GM12878 (cell line): ENCODE results near the gene LMTK2. TPM values are rescaled to one million over a fixed set of nuclear protein-coding genes. Genes with fewer than 3 reads are reported as not detected.

Experiments used
- ATAC-seq: fragments of 200-7000 bp; cut with Tn5 transposase; 3 replicates; pipeline ENCODE4 v1.9.1; 2020; ENCODE audit warnings: mild to moderate bottlenecking, moderate library complexity
- BruUV-seq: library from RNA; stranded (reverse); fragments of 400-500 nt; replicated peaks from 2 replicates; lab custom pipeline; 2021; lab: Mats Ljungman, UMichigan
- CTCF ChIA-PET: fragments of 300-600 bp; sonication (Branson Sonifier 250); formaldehyde crosslinking; extraction: SDS; loops from one replicate; lab custom pipeline; 2021; ENCODE audit warnings: inconsistent platforms; lab: Yijun Ruan, JAX
- POLR2A ChIA-PET: fragments of 350-600 bp; formaldehyde crosslinking; extraction: SDS; loops from one replicate; lab custom pipeline; 2021; ENCODE audit warnings: inconsistent platforms; lab: Charles Lee
- RAD21 ChIA-PET: fragments of 300-600 bp; sonication (Branson Sonifier 250); formaldehyde crosslinking; loops from one replicate; lab custom pipeline; 2023; ENCODE audit warnings: antibody characterized with exemption; ENCODE audit not compliant: unreplicated experiment; lab: Charles Lee
- SMC1A ChIA-PET: fragments of 300-600 bp; sonication (Branson Sonifier 250); formaldehyde crosslinking; loops from one replicate; lab custom pipeline; 2023; ENCODE audit not compliant: unreplicated experiment, uncharacterized antibody; lab: Charles Lee
- DNase-seq: peaks from one replicate; pipeline ENCODE4 v3.0.0-alpha.2; 2011; ENCODE audit warnings: low read depth, low spot score
- FAIRE-seq: peaks from 3 replicates; lab custom pipeline; 2011; peaks lifted over from hg19 to GRCh38; lab: Jason Lieb, UNC
- H2AFZ ChIP-seq: 2 replicates; pipeline ENCODE4 v1.6.0; 2011; ENCODE audit warnings: low read depth, low read length, control low read depth; ENCODE audit not compliant: control insufficient read depth
- H3K27ac ChIP-seq: 2 replicates; pipeline ENCODE4 v1.5.1; 2011; ENCODE audit warnings: control low read depth; ENCODE audit not compliant: control insufficient read depth, insufficient read depth
- H3K27me3 ChIP-seq, 2 experiments: replicated peaks in 1 of 2; 2 replicates each; pipeline versions ENCODE4 v1.6.0 to v1.6.1; 2011; ENCODE audit warnings: low read length in 1 of 2; ENCODE audit not compliant: control insufficient read depth in 2 of 2, insufficient read depth in 2 of 2
- H3K36me3 ChIP-seq, 2 experiments: 2 replicates each; pipeline ENCODE4 v1.5.1; 2011; ENCODE audit warnings: low read length in 1 of 2; ENCODE audit not compliant: control insufficient read depth in 2 of 2, insufficient read depth in 2 of 2
- H3K4me1 ChIP-seq: 2 replicates; pipeline ENCODE4 v1.6.1; 2011; ENCODE audit warnings: mild to moderate bottlenecking, low read length, moderate library complexity, mixed read lengths; ENCODE audit not compliant: control insufficient read depth, insufficient read depth
- H3K4me2 ChIP-seq: 2 replicates; pipeline ENCODE4 v1.6.0; 2011; ENCODE audit warnings: control low read depth; ENCODE audit not compliant: control insufficient read depth, insufficient read depth
- H3K4me3 ChIP-seq: fragments of 200-600 bp; sonication (generic); 2 replicates; pipeline ENCODE4 v1.5.1; 2016
- H3K79me2 ChIP-seq: 2 replicates; pipeline ENCODE4 v1.6.0; 2011; ENCODE audit warnings: low read length; ENCODE audit not compliant: control insufficient read depth, insufficient read depth
- H3K9ac ChIP-seq: 2 replicates; pipeline ENCODE4 v1.8.0; 2011; ENCODE audit warnings: low read length, control low read depth, mixed read lengths; ENCODE audit not compliant: control insufficient read depth, insufficient read depth
- H3K9me3 ChIP-seq: replicated peaks from 3 replicates; pipeline ENCODE4 v1.5.1; 2011; ENCODE audit warnings: mild to moderate bottlenecking, low read length; ENCODE audit not compliant: control insufficient read depth, insufficient read depth
- H4K20me1 ChIP-seq: 2 replicates; pipeline ENCODE4 v1.6.0; 2011; ENCODE audit not compliant: control insufficient read depth, insufficient read depth
- IKZF2 ChIP-seq, 2 experiments: fragments of 450-650 bp; IDR thresholded peaks; 2 replicates each; pipeline ENCODE4 v1.6.1; 2017; ENCODE audit warnings: mild to moderate bottlenecking in 2 of 2, moderate library complexity in 2 of 2
- JUNB ChIP-seq: IDR thresholded peaks from 2 replicates; pipeline ENCODE4 v1.6.1; 2016; ENCODE audit warnings: antibody characterized with exemption, mild to moderate bottlenecking
- NBN ChIP-seq: fragments of 450-650 bp; IDR thresholded peaks from 2 replicates; pipeline ENCODE4 v1.6.1; 2016
- POLR2AphosphoS2 ChIP-seq: IDR thresholded peaks from 2 replicates; pipeline ENCODE4 v1.6.1; 2011; ENCODE audit warnings: low read depth, mild to moderate bottlenecking, low read length, improper control_type of control experiment, moderate library complexity
- SMAD5 ChIP-seq: IDR thresholded peaks from 2 replicates; pipeline ENCODE4 v1.6.1; 2016; ENCODE audit warnings: antibody characterized with exemption, low read depth
- TCF3 ChIP-seq: IDR thresholded peaks from 2 replicates; pipeline ENCODE4 v1.6.1; 2012; ENCODE audit warnings: low read depth, mild to moderate bottlenecking, low read length, borderline replicate concordance; ENCODE audit not compliant: insufficient read depth
- ZNF384 ChIP-seq: IDR thresholded peaks from 2 replicates; pipeline ENCODE4 v1.6.1; 2012; ENCODE audit warnings: low read depth, mild to moderate bottlenecking, low read length, improper control_type of control experiment, borderline replicate concordance
- ZNF592 ChIP-seq: fragments of 450-650 bp; IDR thresholded peaks from 2 replicates; pipeline ENCODE4 v1.6.1; 2017; ENCODE audit warnings: mild to moderate bottlenecking, moderate library complexity
- WGBS: methylation state at CpG from one replicate; pipeline ENCODE4 v1.1.6; 2016; ENCODE audit warnings: low lambda C conversion rate; ENCODE audit not compliant: insufficient replicate concordance, insufficient coverage; ENCODE audit errors: missing lambda C conversion rate; 5-methylcytosine and 5-hydroxymethylcytosine counted together
- in situ Hi-C: fragments of 300-500 bp; cut with MboI; formaldehyde crosslinking; loops from 9 replicates; pipeline ENCODE4 v1.14.3; 2018; ENCODE audit warnings: mixed read lengths
- intact Hi-C: fragments of 100-400 bp; cut with micrococcal nuclease; formaldehyde crosslinking; loops from one replicate; pipeline ENCODE4 v1.14.2; 2022; ENCODE audit not compliant: unreplicated experiment
- polyA plus RNA-seq, 11 experiments: library from polyadenylated mRNA; depleted of rRNA in 4 of 11; unstranded in 6 of 11; stranded (reverse) in 5 of 11; fragments of >200 nt; fragmentation: Nextera tagmentation in 4 of 11; fragmentation: Illumina TruSeq in 1 of 11; extraction: Ambion mirVana in 4 of 11; extraction: Trizol in 1 of 11; gene quantifications; 1 replicate in 1 of 11; 2 replicates in 10 of 11; pipeline versions ENCODE4 v1.2.1 to v1.2.3, GENCODE V29; 2011 to 2016; ENCODE audit warnings: inconsistent platforms in 2 of 11, missing spikeins in 2 of 11, low read depth in 1 of 11
- total RNA-seq, 4 experiments: library from RNA; depleted of rRNA in 3 of 4; stranded (reverse); fragments of >200 nt in 3 of 4; fragmentation: Illumina TruSeq in 1 of 4; extraction: Trizol in 1 of 4; gene quantifications; 2 replicates each; pipeline versions ENCODE4 v1.2.1 to v1.2.3, GENCODE V29; 2013 to 2021
- TF ChIP-seq, protein P1 (sequence below): IDR thresholded peaks from 2 replicates; pipeline ENCODE4 v1.6.1; 2012; ENCODE audit warnings: mild to moderate bottlenecking, low read depth, low read length

Gene LMTK2
- total and polyA plus RNA-seq, 10 of the 15 experiments (the other 5 are each of a cell fraction or from before 2014, with no cell fraction given): 0.68 to 8.7 (median 4.6) TPM

DNA sequence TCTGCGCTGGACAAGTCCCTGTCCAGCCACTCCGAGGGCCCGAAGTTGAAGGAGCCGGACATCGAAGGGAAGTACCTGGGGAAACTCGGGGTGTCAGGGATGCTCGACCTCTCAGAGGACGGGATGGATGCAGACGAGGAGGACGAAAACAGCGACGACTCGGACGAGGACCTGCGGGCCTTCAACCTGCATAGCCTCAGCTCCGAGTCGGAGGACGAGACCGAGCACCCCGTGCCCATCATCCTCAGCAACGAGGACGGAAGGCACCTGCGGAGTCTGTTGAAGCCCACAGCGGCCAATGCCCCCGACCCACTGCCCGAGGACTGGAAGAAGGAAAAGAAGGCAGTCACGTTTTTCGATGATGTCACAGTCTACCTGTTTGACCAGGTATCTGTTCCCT, 87.5 kb downstream of the LMTK2 start:
- BruUV-seq: no TSS peak
- peaks cover 4% of the 10 kb centered on the region; the same call in 1 of the 2 replicates for H4K20me1 ChIP-seq
- SMC1A ChIA-PET: no interaction called here
- H3K4me3 ChIP-seq: no peak overlapping the region
- no peak for DNase-seq
- peaks cover 1% of the 10 kb centered on the region; the same call in 1 of the 2 replicates for H3K4me1 ChIP-seq
- no peaks in the 10 kb centered on the region for H3K79me2 ChIP-seq
- POLR2A ChIA-PET: no interaction called here
- H3K9me3 ChIP-seq: no peaks in the 10 kb centered on the region; the same call in 1 of the 3 replicates
- intact Hi-C loops: no loop called here
- 94% methylated on average over 23 of the region's 28 CpGs for WGBS
- no peak for ATAC-seq
- no peak overlapping the region for H3K27ac ChIP-seq
- peaks cover 5 to 8% of the 10 kb centered on the region in 2 experiments; a peak in 3 of 4 replicates for H3K36me3 ChIP-seq
- no peak overlapping the region for H3K9ac ChIP-seq
- TF ChIP-seq TCF3: no peak
- TF ChIP-seq SMAD5: no peak
- TF ChIP-seq NBN: no peak
- TF ChIP-seq, protein P1, sequence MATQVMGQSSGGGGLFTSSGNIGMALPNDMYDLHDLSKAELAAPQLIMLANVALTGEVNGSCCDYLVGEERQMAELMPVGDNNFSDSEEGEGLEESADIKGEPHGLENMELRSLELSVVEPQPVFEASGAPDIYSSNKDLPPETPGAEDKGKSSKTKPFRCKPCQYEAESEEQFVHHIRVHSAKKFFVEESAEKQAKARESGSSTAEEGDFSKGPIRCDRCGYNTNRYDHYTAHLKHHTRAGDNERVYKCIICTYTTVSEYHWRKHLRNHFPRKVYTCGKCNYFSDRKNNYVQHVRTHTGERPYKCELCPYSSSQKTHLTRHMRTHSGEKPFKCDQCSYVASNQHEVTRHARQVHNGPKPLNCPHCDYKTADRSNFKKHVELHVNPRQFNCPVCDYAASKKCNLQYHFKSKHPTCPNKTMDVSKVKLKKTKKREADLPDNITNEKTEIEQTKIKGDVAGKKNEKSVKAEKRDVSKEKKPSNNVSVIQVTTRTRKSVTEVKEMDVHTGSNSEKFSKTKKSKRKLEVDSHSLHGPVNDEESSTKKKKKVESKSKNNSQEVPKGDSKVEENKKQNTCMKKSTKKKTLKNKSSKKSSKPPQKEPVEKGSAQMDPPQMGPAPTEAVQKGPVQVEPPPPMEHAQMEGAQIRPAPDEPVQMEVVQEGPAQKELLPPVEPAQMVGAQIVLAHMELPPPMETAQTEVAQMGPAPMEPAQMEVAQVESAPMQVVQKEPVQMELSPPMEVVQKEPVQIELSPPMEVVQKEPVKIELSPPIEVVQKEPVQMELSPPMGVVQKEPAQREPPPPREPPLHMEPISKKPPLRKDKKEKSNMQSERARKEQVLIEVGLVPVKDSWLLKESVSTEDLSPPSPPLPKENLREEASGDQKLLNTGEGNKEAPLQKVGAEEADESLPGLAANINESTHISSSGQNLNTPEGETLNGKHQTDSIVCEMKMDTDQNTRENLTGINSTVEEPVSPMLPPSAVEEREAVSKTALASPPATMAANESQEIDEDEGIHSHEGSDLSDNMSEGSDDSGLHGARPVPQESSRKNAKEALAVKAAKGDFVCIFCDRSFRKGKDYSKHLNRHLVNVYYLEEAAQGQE: no peak
- TF ChIP-seq IKZF2 (IDR thresholded peaks at IDR 0.05): no peak
- TF ChIP-seq ZNF384: no peak
- no peak for TF ChIP-seq POLR2AphosphoS2
- TF ChIP-seq ZNF592: no peak
- no peak for TF ChIP-seq JUNB
- H3K4me2 ChIP-seq: no peak overlapping the region
- no peaks in the 10 kb centered on the region for H3K27me3 ChIP-seq
- CTCF ChIA-PET: no interaction called here
- FAIRE-seq: no peak
- no peak overlapping the region for H2AFZ ChIP-seq
- RAD21 ChIA-PET: no interaction called here
- in situ Hi-C loops: no loop called here
